ENCODE data around the gene MTMR6.

DNA sequence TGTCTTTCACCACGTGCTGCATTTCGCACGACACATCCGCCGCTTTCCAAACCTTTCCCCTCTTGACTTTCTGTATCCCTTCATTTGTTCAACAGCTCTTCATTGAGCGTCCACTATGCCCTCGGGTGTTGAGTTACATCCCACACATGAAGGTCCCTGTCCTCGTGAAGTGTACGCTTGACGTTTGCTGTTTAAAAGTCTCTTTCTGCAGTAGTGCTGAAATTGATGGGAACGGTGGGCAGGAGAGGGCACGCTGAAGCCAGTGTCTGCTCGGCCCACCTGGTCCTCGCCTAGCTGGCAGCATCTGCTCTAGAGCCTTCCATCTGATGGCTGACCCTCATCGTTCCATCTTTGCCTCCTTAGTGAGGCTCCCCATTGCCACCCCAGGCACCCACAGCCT, 59.6 kb downstream of the MTMR6 start:
- TF ChIP-seq POLR2A (IDR thresholded peaks at IDR 0.05), result no peak
- TF ChIP-seq, protein P1, sequence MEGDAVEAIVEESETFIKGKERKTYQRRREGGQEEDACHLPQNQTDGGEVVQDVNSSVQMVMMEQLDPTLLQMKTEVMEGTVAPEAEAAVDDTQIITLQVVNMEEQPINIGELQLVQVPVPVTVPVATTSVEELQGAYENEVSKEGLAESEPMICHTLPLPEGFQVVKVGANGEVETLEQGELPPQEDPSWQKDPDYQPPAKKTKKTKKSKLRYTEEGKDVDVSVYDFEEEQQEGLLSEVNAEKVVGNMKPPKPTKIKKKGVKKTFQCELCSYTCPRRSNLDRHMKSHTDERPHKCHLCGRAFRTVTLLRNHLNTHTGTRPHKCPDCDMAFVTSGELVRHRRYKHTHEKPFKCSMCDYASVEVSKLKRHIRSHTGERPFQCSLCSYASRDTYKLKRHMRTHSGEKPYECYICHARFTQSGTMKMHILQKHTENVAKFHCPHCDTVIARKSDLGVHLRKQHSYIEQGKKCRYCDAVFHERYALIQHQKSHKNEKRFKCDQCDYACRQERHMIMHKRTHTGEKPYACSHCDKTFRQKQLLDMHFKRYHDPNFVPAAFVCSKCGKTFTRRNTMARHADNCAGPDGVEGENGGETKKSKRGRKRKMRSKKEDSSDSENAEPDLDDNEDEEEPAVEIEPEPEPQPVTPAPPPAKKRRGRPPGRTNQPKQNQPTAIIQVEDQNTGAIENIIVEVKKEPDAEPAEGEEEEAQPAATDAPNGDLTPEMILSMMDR (IDR thresholded peaks at IDR 0.05), result no peak
